A549 (cell line): ENCODE measurements around the gene KCNH2. TPM values are rescaled to one million over a fixed set of nuclear protein-coding genes. Genes with fewer than 3 reads are reported as not detected.

Source experiments
- ATAC-seq, 2 experiments: fragments of 200-7000 bp in 1 of 2; fragments of >200 bp in 1 of 2; cut with Nextera tagmentation in 1 of 2; cut with Tn5 transposase in 1 of 2; 3 replicates each; pipeline versions ENCODE4 v1.8.0 to v1.9.1; 2018 to 2020; ENCODE audit warnings: mild to moderate bottlenecking in 1 of 2, moderate library complexity in 1 of 2
- CTCF ChIA-PET: fragments of 300-600 bp; sonication (Branson Sonifier 250); formaldehyde crosslinking; extraction: SDS; loops from one replicate; lab custom pipeline; 2021; ENCODE audit warnings: antibody characterized with exemption, inconsistent platforms; lab: Yijun Ruan, JAX
- POLR2A ChIA-PET: fragments of 350-600 bp; formaldehyde crosslinking; extraction: SDS; loops from one replicate; lab custom pipeline; 2021; ENCODE audit warnings: antibody characterized with exemption, inconsistent platforms; lab: Yijun Ruan, JAX
- DNase-seq, 2 experiments: peaks; one replicate each; pipeline versions ENCODE4 v3.0.0 to v3.0.0-alpha.2; 2011 to 2016; ENCODE audit warnings: low read depth in 1 of 2, low spot score in 1 of 2
- FAIRE-seq: peaks from 2 replicates; lab custom pipeline; 2011; peaks lifted over from hg19 to GRCh38; lab: Jason Lieb, UNC
- H3K27ac ChIP-seq, 2 experiments: fragments of >200 bp; sonication (Bioruptor Twin); formaldehyde crosslinking; 3 replicates each; pipeline ENCODE4 v1.5.1; 2016 to 2017
- H3K4me1 ChIP-seq: fragments of >200 bp; sonication (Bioruptor Twin); formaldehyde crosslinking; 3 replicates; pipeline ENCODE4 v1.6.1; 2016
- H3K4me2 ChIP-seq: fragments of >200 bp; sonication (Bioruptor Twin); formaldehyde crosslinking; 3 replicates; pipeline ENCODE4 v1.6.1; 2016
- H3K4me3 ChIP-seq: fragments of >200 bp; sonication (Bioruptor Twin); formaldehyde crosslinking; 3 replicates; pipeline ENCODE4 v1.5.1; 2016
- H3K9me3 ChIP-seq: fragments of >200 bp; sonication (Bioruptor Twin); formaldehyde crosslinking; 3 replicates; pipeline ENCODE4 v1.6.1; 2016
- BHLHE40 ChIP-seq: IDR thresholded peaks from 2 replicates; pipeline ENCODE4 v1.6.1; 2012; ENCODE audit warnings: low read depth, low read length, inconsistent platforms
- CBX2 ChIP-seq: fragments of 200-600 bp; sonication (generic); IDR thresholded peaks from 2 replicates; pipeline ENCODE4 v1.6.1; 2016; ENCODE audit warnings: low read depth, mild to moderate bottlenecking, borderline replicate concordance
- CEBPB ChIP-seq, 2 experiments: fragments of >200 bp in 1 of 2; sonication (Bioruptor Twin) in 1 of 2; formaldehyde crosslinking in 1 of 2; IDR thresholded peaks; 2 replicates each; pipeline ENCODE4 v1.6.1; 2012 to 2016
- EHF ChIP-seq: fragments of 250-450 bp; sonication (Bioruptor Pico); IDR thresholded peaks from 2 replicates; pipeline ENCODE4 v1.5.0; 2020; ENCODE audit warnings: mild to moderate bottlenecking
- ESRRA ChIP-seq: fragments of 150-350 bp; IDR thresholded peaks from 2 replicates; pipeline ENCODE4 v1.6.1; 2014; ENCODE audit warnings: mild to moderate bottlenecking, low read length, borderline replicate concordance
- FOXS1 ChIP-seq: fragments of 250-450 bp; sonication (Bioruptor Pico); IDR thresholded peaks from 2 replicates; pipeline ENCODE4 v1.5.0; 2020; ENCODE audit warnings: mild to moderate bottlenecking, moderate library complexity
- HOXB5 ChIP-seq: fragments of 250-450 bp; sonication (Bioruptor Pico); IDR thresholded peaks from 2 replicates; pipeline ENCODE4 v1.5.0; 2020; ENCODE audit warnings: mild to moderate bottlenecking, moderate library complexity
- JUN ChIP-seq, 2 experiments: fragments of >200 bp; sonication (Bioruptor Twin); formaldehyde crosslinking; IDR thresholded peaks; 2 replicates in 1 of 2; 3 replicates in 1 of 2; pipeline ENCODE4 v1.6.1; 2016 to 2017
- KDM1A ChIP-seq: fragments of 200-600 bp; sonication (generic); IDR thresholded peaks from 2 replicates; pipeline ENCODE4 v1.6.1; 2016; ENCODE audit warnings: low read depth, mild to moderate bottlenecking
- NFE2L2 ChIP-seq: fragments of 150-350 bp; conservative IDR thresholded peaks from 2 replicates; pipeline ENCODE4 v1.6.1; 2014; ENCODE audit warnings: low read length
- POLR2A ChIP-seq: IDR thresholded peaks from 2 replicates; pipeline ENCODE4 v1.6.1; 2012; ENCODE audit warnings: mild to moderate bottlenecking, low read length
- RAD21 ChIP-seq, 2 experiments: fragments of >200 bp in 1 of 2; sonication (Bioruptor Twin) in 1 of 2; formaldehyde crosslinking in 1 of 2; IDR thresholded peaks in 1 of 2; conservative IDR thresholded peaks in 1 of 2; 2 replicates in 1 of 2; 3 replicates in 1 of 2; pipeline ENCODE4 v1.6.1; 2012 to 2018; ENCODE audit warnings: inconsistent platforms in 1 of 2
- RNF2 ChIP-seq: fragments of 200-600 bp; sonication (generic); IDR thresholded peaks from 2 replicates; pipeline ENCODE4 v1.6.1; 2016; ENCODE audit warnings: low read depth, mild to moderate bottlenecking, antibody characterized with exemption, moderate library complexity, borderline replicate concordance
- TFCP2L1 ChIP-seq: fragments of 250-450 bp; sonication (Bioruptor Pico); IDR thresholded peaks from 2 replicates; pipeline ENCODE4 v1.5.0; 2021; ENCODE audit warnings: mild to moderate bottlenecking
- TP53 ChIP-seq: fragments of 250-450 bp; sonication (Bioruptor Pico); IDR thresholded peaks from 2 replicates; pipeline ENCODE4 v1.5.0; 2021; ENCODE audit warnings: mild to moderate bottlenecking, moderate library complexity
- ZC3H11A ChIP-seq: fragments of 450-650 bp; IDR thresholded peaks from 2 replicates; pipeline ENCODE4 v1.6.1; 2014; ENCODE audit warnings: antibody characterized with exemption, mild to moderate bottlenecking
- ZFP36 ChIP-seq: fragments of 450-650 bp; IDR thresholded peaks from 2 replicates; pipeline ENCODE4 v1.6.1; 2014; ENCODE audit warnings: borderline replicate concordance; ENCODE audit not compliant: partially characterized antibody
- ZNF302 ChIP-seq: fragments of 250-450 bp; sonication (Bioruptor Pico); IDR thresholded peaks from 2 replicates; pipeline ENCODE4 v1.9.0; 2021; ENCODE audit warnings: inconsistent platforms, mild to moderate bottlenecking, moderate library complexity
- WGBS: methylation state at CpG from one replicate; pipeline ENCODE4 v1.1.6; 2017; ENCODE audit errors: missing lambda C conversion rate; 5-methylcytosine and 5-hydroxymethylcytosine counted together
- polyA plus RNA-seq, 4 experiments: library from polyadenylated mRNA; depleted of rRNA in 3 of 4; stranded (reverse); fragments of >200 nt; fragmentation: RNase III in 1 of 4; extraction: RNeasy Plus Mini Kit Qiagen cat#74134 plus additional on column Dnase treatment in 1 of 4; gene quantifications; 2 replicates in 3 of 4; 3 replicates in 1 of 4; pipeline ENCODE4 v1.2.3, GENCODE V29; 2011 to 2017
- TF ChIP-seq, protein P1 (sequence below): fragments of 150-350 bp; IDR thresholded peaks from 2 replicates; pipeline ENCODE4 v1.6.1; 2014; ENCODE audit warnings: low read depth, mild to moderate bottlenecking, low read length
- TF ChIP-seq, protein P2 (sequence below): IDR thresholded peaks from 2 replicates; pipeline ENCODE4 v1.6.1; 2012
- TF ChIP-seq, protein P3 (sequence below): fragments of 250-450 bp; sonication (Bioruptor Pico); IDR thresholded peaks from 2 replicates; pipeline ENCODE4 v1.5.0; 2020; ENCODE audit warnings: low read depth, mild to moderate bottlenecking, moderate library complexity
- TF ChIP-seq, protein P4 (sequence below): fragments of >200 bp; sonication (Bioruptor Twin); formaldehyde crosslinking; IDR thresholded peaks from 2 replicates; pipeline ENCODE4 v1.6.1; 2016

Gene KCNH2
- polyA plus RNA-seq, 2 of the 4 experiments (the other 2 are of a cell fraction): 0.26 to 0.41 TPM

DNA sequence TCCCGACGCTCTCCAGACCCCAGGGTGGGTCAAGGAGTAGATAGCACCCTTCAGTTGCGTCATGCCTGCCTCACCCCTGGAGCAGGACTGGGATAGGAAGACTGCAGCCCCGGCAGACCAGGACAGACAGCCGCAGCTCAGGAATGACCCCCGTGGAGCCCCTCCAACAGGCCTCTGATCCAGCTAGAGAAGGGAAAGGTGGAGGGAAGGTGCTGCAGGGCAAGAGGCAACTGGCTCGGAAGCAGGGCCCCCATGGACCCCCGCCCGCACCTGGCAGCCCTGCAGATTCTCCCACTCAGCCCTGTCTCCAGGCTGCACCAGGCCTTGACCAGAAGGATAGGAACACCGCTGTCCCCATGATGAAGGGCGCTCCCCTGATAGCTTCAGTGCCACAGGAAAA is 7.7 kb downstream of the KCNH2 start:
- Histone ChIP-seq H3K4me2 (no peak overlapping the region), H3K4me3 (no peak overlapping the region), H3K9me3 (no peaks in the 10 kb centered on the region), H3K4me1 (peaks cover 2% of the 10 kb centered on the region), H3K27ac (no peak overlapping the region)
- TF ChIP-seq, protein P1, sequence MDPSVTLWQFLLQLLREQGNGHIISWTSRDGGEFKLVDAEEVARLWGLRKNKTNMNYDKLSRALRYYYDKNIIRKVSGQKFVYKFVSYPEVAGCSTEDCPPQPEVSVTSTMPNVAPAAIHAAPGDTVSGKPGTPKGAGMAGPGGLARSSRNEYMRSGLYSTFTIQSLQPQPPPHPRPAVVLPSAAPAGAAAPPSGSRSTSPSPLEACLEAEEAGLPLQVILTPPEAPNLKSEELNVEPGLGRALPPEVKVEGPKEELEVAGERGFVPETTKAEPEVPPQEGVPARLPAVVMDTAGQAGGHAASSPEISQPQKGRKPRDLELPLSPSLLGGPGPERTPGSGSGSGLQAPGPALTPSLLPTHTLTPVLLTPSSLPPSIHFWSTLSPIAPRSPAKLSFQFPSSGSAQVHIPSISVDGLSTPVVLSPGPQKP: no peak
- TF ChIP-seq CBX2 (no peak), ZC3H11A (no peak), KDM1A (no peak), TP53 (CRISPR knock-in tag) (no peak), CEBPB (IDR thresholded peaks at IDR 0.05) (no peak), RAD21 (conservative IDR thresholded peaks at IDR 0.05 in 1 of 2, IDR thresholded peaks at IDR 0.05 in 1 of 2) (no peak), TFCP2L1 (CRISPR knock-in tag) (no peak), ZFP36 (no peak), HOXB5 (no peak), EHF (no peak), JUN (IDR thresholded peaks at IDR 0.05) (no peak)
- TF ChIP-seq, protein P2, sequence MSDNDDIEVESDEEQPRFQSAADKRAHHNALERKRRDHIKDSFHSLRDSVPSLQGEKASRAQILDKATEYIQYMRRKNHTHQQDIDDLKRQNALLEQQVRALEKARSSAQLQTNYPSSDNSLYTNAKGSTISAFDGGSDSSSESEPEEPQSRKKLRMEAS: no peak
- FAIRE-seq: no peak
- CTCF ChIA-PET: interaction anchor here (0.6 to 2.6 kb wide), 5 partner anchors 18 to 141 kb away, joined by 3 to 11 read pairs (median 3); no protein-coding TSS in a partner anchor
- DNase-seq: no peak
- 50% methylated on average over 8 of the region's 11 CpGs for WGBS
- no peak for ATAC-seq
- POLR2A ChIA-PET: no interaction called here

DNA sequence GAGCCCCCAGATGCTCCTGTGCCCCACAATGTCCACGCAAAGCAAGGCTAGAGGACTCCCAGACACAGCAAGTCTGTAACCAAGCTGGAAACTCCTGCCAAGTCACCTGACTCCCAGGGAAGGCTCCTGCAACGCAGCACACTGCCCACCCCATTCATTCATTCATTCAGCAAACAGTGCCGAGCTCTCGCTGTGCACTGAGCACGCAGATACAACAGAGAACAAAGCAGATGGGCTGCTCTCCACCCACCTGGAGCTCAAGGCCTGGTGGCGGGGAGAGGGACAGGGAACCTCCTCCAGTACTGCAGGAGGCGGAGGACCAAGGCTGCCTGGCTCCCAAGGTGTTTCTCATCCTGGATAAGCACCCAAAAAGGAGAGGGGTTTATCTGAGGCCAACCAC is 8.6 kb downstream of the KCNH2 start:
- H3K9me3 ChIP-seq: no peaks in the 10 kb centered on the region
- WGBS: 63% methylated on average over 7 of the region's 7 CpGs
- no peak overlapping the region for H3K4me2 ChIP-seq
- CTCF ChIA-PET: interaction anchor here (1.0 to 2.9 kb wide), 5 partner anchors 16 to 141 kb away, joined by 3 to 18 read pairs (median 11); no protein-coding TSS in a partner anchor
- no peak overlapping the region for H3K27ac ChIP-seq
- TF ChIP-seq EHF (no peak), FOXS1 (CRISPR knock-in tag) (no peak), ZNF302 (no peak), NFE2L2 (no peak), POLR2A (no peak)
- FAIRE-seq (no peak), DNase-seq (no peak), ATAC-seq (no peak)
- no peak overlapping the region for H3K4me3 ChIP-seq
- POLR2A ChIA-PET: no interaction called here
- H3K4me1 ChIP-seq: no peaks in the 10 kb centered on the region

DNA sequence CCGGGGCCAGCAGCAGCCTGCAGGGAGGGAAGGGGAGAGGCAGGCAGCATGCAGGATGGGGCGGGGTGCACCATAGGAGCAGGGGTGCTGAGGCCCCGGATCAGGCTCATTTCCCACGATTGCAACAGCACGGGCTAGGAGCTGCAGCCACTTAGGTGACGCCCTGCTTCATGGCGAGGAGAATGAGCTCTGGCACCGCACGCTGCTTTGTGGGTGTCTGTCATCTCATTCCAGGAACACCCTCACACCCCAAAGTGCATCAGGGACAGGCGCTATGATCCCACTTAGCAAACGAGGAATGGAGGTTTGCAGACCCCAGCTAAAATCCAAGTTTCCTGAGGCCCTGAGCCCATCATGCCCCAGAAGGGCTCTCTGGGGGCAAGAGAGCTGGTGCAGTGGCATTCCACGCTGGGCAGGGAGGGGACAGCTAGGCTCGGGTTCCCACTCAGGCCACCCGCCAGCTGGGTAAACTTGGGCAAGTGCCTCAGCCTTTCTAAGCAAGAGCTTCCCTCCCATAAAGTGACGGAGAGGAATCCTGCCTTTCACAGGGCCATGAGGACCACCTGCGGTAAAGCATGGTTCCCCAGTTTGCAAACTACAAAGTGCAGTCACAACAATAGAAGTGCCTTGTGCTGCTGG is 9.3 kb downstream of the KCNH2 start:
- WGBS: 34% methylated on average over 15 of the region's 16 CpGs
- TF ChIP-seq RNF2 (no peak), ESRRA (no peak), BHLHE40 (no peak), FOXS1 (CRISPR knock-in tag) (no peak)
- TF ChIP-seq, protein P3, sequence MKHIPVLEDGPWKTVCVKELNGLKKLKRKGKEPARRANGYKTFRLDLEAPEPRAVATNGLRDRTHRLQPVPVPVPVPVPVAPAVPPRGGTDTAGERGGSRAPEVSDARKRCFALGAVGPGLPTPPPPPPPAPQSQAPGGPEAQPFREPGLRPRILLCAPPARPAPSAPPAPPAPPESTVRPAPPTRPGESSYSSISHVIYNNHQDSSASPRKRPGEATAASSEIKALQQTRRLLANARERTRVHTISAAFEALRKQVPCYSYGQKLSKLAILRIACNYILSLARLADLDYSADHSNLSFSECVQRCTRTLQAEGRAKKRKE (CRISPR knock-in tag): no peak
- TF ChIP-seq, protein P4, sequence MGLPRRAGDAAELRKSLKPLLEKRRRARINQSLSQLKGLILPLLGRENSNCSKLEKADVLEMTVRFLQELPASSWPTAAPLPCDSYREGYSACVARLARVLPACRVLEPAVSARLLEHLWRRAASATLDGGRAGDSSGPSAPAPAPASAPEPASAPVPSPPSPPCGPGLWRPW: no peak
- H3K27ac ChIP-seq: no peak overlapping the region
- H3K4me1 ChIP-seq: no peaks in the 10 kb centered on the region
- DNase-seq (no peak), FAIRE-seq (no peak), ATAC-seq (no peak)
- H3K4me2 ChIP-seq: no peak overlapping the region
- CTCF ChIA-PET: interaction anchor here (1.0 to 2.9 kb wide), 5 partner anchors 17 to 142 kb away, joined by 3 to 18 read pairs (median 11); no protein-coding TSS in a partner anchor
- POLR2A ChIA-PET: no interaction called here
- H3K9me3 ChIP-seq: no peaks in the 10 kb centered on the region
- H3K4me3 ChIP-seq: no peak overlapping the region
